ENCODE data around the gene AKR7A3. TPM values are rescaled to one million over a fixed set of nuclear protein-coding genes. Genes with fewer than 3 reads are reported as not detected.
"Not testable (repeated sequence)": the region's sequence is repeated elsewhere in the genome, so short reads cannot be mapped to it uniquely, and the experiment has no call there.

Gene AKR7A3
- total and polyA plus RNA-seq, 9 donors, result 0.23 to 3.5 (median 2.0) TPM

- no peak for DNase-seq
- WGBS, 3 donors, result 74 to 80% (median 76%) methylated on average over 2 of the region's 2 CpGs
- intact Hi-C loops (cut with DNase I), result no loop called here
These were observed 674 bp upstream of the AKR7A3 start for GRCh38 chr1:19289244-19289643.

GRCh38 chr1:19287436-19288185, 959 bp downstream of the AKR7A3 start:
- H3K4me3 ChIP-seq, result no peak overlapping the region
- H3K27ac ChIP-seq, result no peak overlapping the region
- H3K36me3 ChIP-seq, result no peaks in the 10 kb centered on the region
- no peak for DNase-seq
- H3K27me3 ChIP-seq, result no peaks in the 10 kb centered on the region
- no peaks in the 10 kb centered on the region for H3K9me3 ChIP-seq
- WGBS, 3 donors, result 94 to 97% (median 94%) methylated on average over 13 of the region's 13 CpGs
- H3K4me1 ChIP-seq (ENCODE audit: insufficient read depth), result peaks cover 4% of the 10 kb centered on the region
- intact Hi-C loops (cut with DNase I), result no loop called here
- TF ChIP-seq EP300 (IDR thresholded peaks at IDR 0.05) (no peak), CTCF (IDR thresholded peaks at IDR 0.05) (no peak), POLR2A (IDR thresholded peaks at IDR 0.05) (no peak)

More at GRCh38 chr1:19289244-19289643, 674 bp upstream of the AKR7A3 start:
- H3K36me3 ChIP-seq, result no peaks in the 10 kb centered on the region
- H3K9me3 ChIP-seq, result no peaks in the 10 kb centered on the region
- H3K4me3 ChIP-seq, result no peak overlapping the region
- TF ChIP-seq EP300 (IDR thresholded peaks at IDR 0.05), result no peak
- no peak for TF ChIP-seq POLR2A (IDR thresholded peaks at IDR 0.05)
- no peak for TF ChIP-seq CTCF (IDR thresholded peaks at IDR 0.05)
- H3K27ac ChIP-seq, result no peak overlapping the region
- peaks cover 4% of the 10 kb centered on the region for H3K4me1 ChIP-seq (ENCODE audit: insufficient read depth)
- H3K27me3 ChIP-seq, result no peaks in the 10 kb centered on the region

GRCh38 chr1:19285807-19286206, 2.8 kb downstream of the AKR7A3 start:
- H3K36me3 ChIP-seq; H3K4me3 ChIP-seq; intact Hi-C loops (cut with DNase I); H3K27me3 ChIP-seq; H3K9me3 ChIP-seq; H3K27ac ChIP-seq; DNase-seq; H3K4me1 ChIP-seq (ENCODE audit: insufficient read depth): not testable (repeated sequence)
- 76 to 98% (median 93%) methylated on average over 3 of the region's 3 CpGs for WGBS, 3 donors

- 81 to 98% (median 94%) methylated on average over 3 of the region's 3 CpGs for whole genome bisulfite sequencing, 3 donors
- H3K36me3 ChIP-seq; H3K9me3 ChIP-seq; H3K27ac ChIP-seq; DNase-seq; H3K4me3 ChIP-seq; H3K4me1 ChIP-seq (ENCODE audit: insufficient read depth); intact Hi-C loops (cut with DNase I); H3K27me3 ChIP-seq: not testable (repeated sequence)
These were observed 3.2 kb downstream of the AKR7A3 start for GRCh38 chr1:19285366-19285765.

- DNase-seq, result no peak
- H3K9me3 ChIP-seq, result no peaks in the 10 kb centered on the region
- no peak overlapping the region for H3K4me3 ChIP-seq
- intact Hi-C loops (cut with DNase I), result no loop called here
- 88 to 97% (median 92%) methylated on average over 8 of the region's 8 CpGs for WGBS, 3 donors
- no peaks in the 10 kb centered on the region for H3K27me3 ChIP-seq
- no peak overlapping the region for H3K27ac ChIP-seq
- H3K36me3 ChIP-seq, result no peaks in the 10 kb centered on the region
- peaks cover 4% of the 10 kb centered on the region for H3K4me1 ChIP-seq (ENCODE audit: insufficient read depth)
- TF ChIP-seq POLR2A (IDR thresholded peaks at IDR 0.05), result no peak
- TF ChIP-seq CTCF (IDR thresholded peaks at IDR 0.05), result no peak
- no peak for TF ChIP-seq EP300 (IDR thresholded peaks at IDR 0.05)
These were observed 3.7 kb downstream of the AKR7A3 start for GRCh38 chr1:19284881-19285280.

All from ovary (tissue), 9 donors.